ENCODE data around the gene C1QTNF1. TPM values are rescaled to one million over a fixed set of nuclear protein-coding genes. Genes with fewer than 3 reads are reported as not detected.

C1QTNF1 gene
- polyA plus RNA-seq, 3 donors from 2014 or later, result not detected

- peaks cover 3 to 14% (median 10%) of the 10 kb centered on the region in 3 donors for H3K36me3 Mint-ChIP-seq
- no peaks in the 10 kb centered on the region for H3K9me3 Mint-ChIP-seq
- peaks cover 0 to 8% (median 2%) of the 10 kb centered on the region in 3 donors for H3K27me3 Mint-ChIP-seq (ENCODE audit: low read depth in 3 of 3)
- H3K4me3 Mint-ChIP-seq, result no peak overlapping the region
- no peak for DNase-seq
- H3K4me1 Mint-ChIP-seq, result peaks cover 8 to 14% of the 10 kb centered on the region in 2 donors
- no peak overlapping the region for H3K27ac Mint-ChIP-seq
Measured at GRCh38 chr17:78997231-78997741, 26.7 kb upstream of the C1QTNF1 start.

- peaks cover 0 to 8% (median 2%) of the 10 kb centered on the region in 3 donors for H3K27me3 Mint-ChIP-seq (ENCODE audit: low read depth in 3 of 3)
Measured at GRCh38 chr17:78997881-78998280, 26.1 kb upstream of the C1QTNF1 start.

GRCh38 chr17:78998311-78999055, 25.5 kb upstream of the C1QTNF1 start:
- no peak overlapping the region for H3K27ac Mint-ChIP-seq

More at GRCh38 chr17:78997881-78998280, 26.1 kb upstream of the C1QTNF1 start:
- Mint-ChIP-seq H3K36me3 (peaks cover 3 to 12% (median 10%) of the 10 kb centered on the region in 3 donors), H3K27ac (no peak overlapping the region), H3K4me3 (no peak overlapping the region), H3K4me1 (peaks cover 14 to 18% of the 10 kb centered on the region in 2 donors), H3K9me3 (no peaks in the 10 kb centered on the region)
- no peak for DNase-seq

GRCh38 chr17:78999056-78999768, 24.8 kb upstream of the C1QTNF1 start:
- H3K9me3 Mint-ChIP-seq, result no peaks in the 10 kb centered on the region
- DNase-seq, result no peak
- H3K36me3 Mint-ChIP-seq, result peaks cover 0 to 6% (median 4%) of the 10 kb centered on the region in 3 donors
- H3K4me3 Mint-ChIP-seq, result no peak overlapping the region
- peaks cover 0 to 8% (median 2%) of the 10 kb centered on the region in 3 donors for H3K27me3 Mint-ChIP-seq (ENCODE audit: low read depth in 3 of 3)
- peaks cover 16 to 20% of the 10 kb centered on the region in 2 donors for H3K4me1 Mint-ChIP-seq
- no peak overlapping the region for H3K27ac Mint-ChIP-seq

More at GRCh38 chr17:78998311-78999055, 25.5 kb upstream of the C1QTNF1 start:
- no peak for DNase-seq
- Mint-ChIP-seq H3K9me3 (no peaks in the 10 kb centered on the region), H3K27me3 (ENCODE audit: low read depth in 3 of 3) (peaks cover 0 to 8% (median 2%) of the 10 kb centered on the region in 3 donors), H3K36me3 (peaks cover 0 to 8% (median 4%) of the 10 kb centered on the region in 3 donors), H3K4me3 (no peak overlapping the region), H3K4me1 (peaks cover 16 to 20% of the 10 kb centered on the region in 2 donors)

GRCh38 chr17:78999947-79000395, 24.0 kb upstream of the C1QTNF1 start:
- DNase-seq, result no peak
- peaks cover 16 to 20% of the 10 kb centered on the region in 2 donors for H3K4me1 Mint-ChIP-seq
- H3K9me3 Mint-ChIP-seq, result no peaks in the 10 kb centered on the region
- H3K27me3 Mint-ChIP-seq (ENCODE audit: low read depth in 3 of 3), result peaks cover 0 to 8% (median 2%) of the 10 kb centered on the region in 3 donors
- H3K36me3 Mint-ChIP-seq, result peaks cover 0 to 6% (median 4%) of the 10 kb centered on the region in 3 donors
- H3K27ac Mint-ChIP-seq, result no peak overlapping the region
- no peak overlapping the region for H3K4me3 Mint-ChIP-seq

- H3K27me3 Mint-ChIP-seq (ENCODE audit: low read depth in 3 of 3), result peaks cover 0 to 8% (median 2%) of the 10 kb centered on the region in 3 donors
- peak overlapping the region in 1 of 6 donors; percentile 57 for H3K27ac Mint-ChIP-seq
- DNase-seq, result no peak
- H3K4me1 Mint-ChIP-seq, result peaks cover 20 to 23% of the 10 kb centered on the region in 2 donors
- no peak overlapping the region for H3K4me3 Mint-ChIP-seq
- H3K36me3 Mint-ChIP-seq, result peaks cover 0 to 6% (median 4%) of the 10 kb centered on the region in 3 donors
- H3K9me3 Mint-ChIP-seq, result no peaks in the 10 kb centered on the region
Measured at GRCh38 chr17:79000396-79001189, 23.4 kb upstream of the C1QTNF1 start.

- peaks cover 25 to 31% of the 10 kb centered on the region in 2 donors for H3K4me1 Mint-ChIP-seq
- no peaks in the 10 kb centered on the region for H3K9me3 Mint-ChIP-seq
- peak overlapping the region in 2 of 6 donors; percentile 57 to 64 for H3K27ac Mint-ChIP-seq
- H3K27me3 Mint-ChIP-seq (ENCODE audit: low read depth in 3 of 3), result peaks cover 0 to 7% (median 0%) of the 10 kb centered on the region in 3 donors
- no peak for DNase-seq
- no peak overlapping the region for H3K4me3 Mint-ChIP-seq
- peaks cover 0 to 6% (median 4%) of the 10 kb centered on the region in 3 donors for H3K36me3 Mint-ChIP-seq
Measured at GRCh38 chr17:79001190-79002020, 22.6 kb upstream of the C1QTNF1 start.

- Mint-ChIP-seq H3K4me1 (peaks cover 34 to 40% of the 10 kb centered on the region in 2 donors), H3K9me3 (no peaks in the 10 kb centered on the region), H3K27me3 (ENCODE audit: low read depth in 3 of 3) (peaks cover 0 to 2% (median 0%) of the 10 kb centered on the region in 3 donors), H3K27ac (peak overlapping the region in 2 of 6 donors; percentile 24 to 57), H3K4me3 (no peak overlapping the region), H3K36me3 (peaks cover 3 to 6% (median 4%) of the 10 kb centered on the region in 3 donors)
- DNase-seq, result no peak
Measured at GRCh38 chr17:79002291-79002690, 21.7 kb upstream of the C1QTNF1 start.

GRCh38 chr17:79002796-79003593, 21.0 kb upstream of the C1QTNF1 start:
- H3K36me3 Mint-ChIP-seq, result peaks cover 0 to 3% (median 2%) of the 10 kb centered on the region in 3 donors
- no peak for DNase-seq
- no peak overlapping the region for H3K4me3 Mint-ChIP-seq
- no peaks in the 10 kb centered on the region for H3K9me3 Mint-ChIP-seq
- peak overlapping the region in 1 of 6 donors; percentile 57 for H3K27ac Mint-ChIP-seq
- peaks cover 0 to 2% (median 0%) of the 10 kb centered on the region in 3 donors for H3K27me3 Mint-ChIP-seq (ENCODE audit: low read depth in 3 of 3)
- H3K4me1 Mint-ChIP-seq, result peaks cover 41 to 47% of the 10 kb centered on the region in 2 donors

GRCh38 chr17:79003661-79004411, 20.1 kb upstream of the C1QTNF1 start:
- DNase-seq, result no peak
- Mint-ChIP-seq H3K27ac (peak overlapping the region in 1 of 6 donors; percentile 10), H3K9me3 (no peaks in the 10 kb centered on the region), H3K27me3 (ENCODE audit: low read depth in 3 of 3) (peaks cover under 1 to 9% (median 7%) of the 10 kb centered on the region in 3 donors), H3K36me3 (peaks cover 0 to 3% (median 0%) of the 10 kb centered on the region in 3 donors), H3K4me3 (no peak overlapping the region), H3K4me1 (peaks cover 50 to 56% of the 10 kb centered on the region in 2 donors)
